ENCODE measurements around the gene MMEL1. TPM values are rescaled to one million over a fixed set of nuclear protein-coding genes. Genes with fewer than 3 reads are reported as not detected.

Gene MMEL1
- total and polyA plus RNA-seq, 2 experiments from 2014 or later, result 0.57 to 0.90 TPM

DNA sequence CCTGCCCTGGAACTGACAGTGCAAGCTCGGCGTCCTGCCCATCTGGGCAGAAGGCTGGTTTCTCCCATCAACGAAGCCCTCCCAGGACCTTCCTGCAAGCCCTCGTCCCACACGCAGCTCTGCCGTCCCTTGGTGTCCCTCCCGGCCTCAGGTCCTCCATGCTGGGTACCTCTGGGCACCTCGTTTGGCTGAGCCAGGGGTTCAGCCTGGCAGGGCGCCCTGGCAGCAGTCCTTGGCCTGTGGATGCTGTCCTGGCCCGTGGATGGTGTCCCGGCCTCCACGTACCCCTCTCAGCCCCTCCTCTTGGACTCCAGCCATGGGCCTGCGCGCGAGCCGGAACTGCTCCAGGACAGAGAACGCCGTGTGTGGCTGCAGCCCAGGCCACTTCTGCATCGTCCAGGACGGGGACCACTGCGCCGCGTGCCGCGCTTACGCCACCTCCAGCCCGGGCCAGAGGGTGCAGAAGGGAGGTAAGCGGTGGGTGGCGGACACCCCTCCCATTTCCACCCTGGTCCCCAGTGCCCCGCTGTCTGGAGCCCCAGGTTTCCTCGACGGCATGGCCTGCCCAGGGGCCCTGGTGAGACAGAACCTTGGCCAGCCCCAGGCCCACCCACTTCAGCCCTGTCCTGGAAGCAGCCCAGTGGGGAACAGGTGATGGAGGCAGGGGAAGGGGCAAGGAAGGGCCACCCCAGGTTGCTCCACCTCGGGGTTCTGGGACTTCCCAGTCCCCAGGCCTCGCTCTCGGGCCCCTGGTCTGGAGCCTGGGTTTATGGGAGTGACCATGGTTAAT is 73.1 kb downstream of the MMEL1 start:
- no peaks in the 10 kb centered on the region for H3K9me2 ChIP-seq (ENCODE audit: insufficient read depth)
- no peak overlapping the region for H3K4me2 ChIP-seq
- Mint-ChIP-seq H3K27ac (no peak overlapping the region), H3K9me3 (no peaks in the 10 kb centered on the region), H3K4me1 (peaks cover 7% of the 10 kb centered on the region), H3K36me3 (ENCODE audit: low read depth) (no peaks in the 10 kb centered on the region; the same call in 2 of the 3 replicates), H3K4me3 (no peak overlapping the region), H3K27me3 (ENCODE audit: insufficient read depth, low read depth, poor library complexity) (peaks cover 6% of the 10 kb centered on the region)
- H3K27me3 ChIP-seq (ENCODE audit: insufficient read depth), result no peaks in the 10 kb centered on the region
- no peak for TF ChIP-seq CREB1 (CRISPR knock-in tag; IDR thresholded peaks at IDR 0.05; ENCODE audit: low read depth)
- TF ChIP-seq REST (IDR thresholded peaks at IDR 0.05; ENCODE audit: unreplicated experiment), result no peak
- TF ChIP-seq STAT1 (IDR thresholded peaks at IDR 0.05; ENCODE audit: unreplicated experiment), result no peak
- no peak for ATAC-seq
- no peak overlapping the region for H2AFZ ChIP-seq
- no peak overlapping the region for H3K4me3 ChIP-seq
- no peak overlapping the region for H3K27ac ChIP-seq (ENCODE audit: low read depth)
- no peak for DNase-seq (ENCODE audit: low spot score)
- no peaks in the 10 kb centered on the region for H4K20me1 ChIP-seq (replicated peaks; ENCODE audit: insufficient read depth)
- no peaks in the 10 kb centered on the region for H3F3A ChIP-seq (replicated peaks; ENCODE audit: low read depth)
- H3K4me1 ChIP-seq (ENCODE audit: insufficient read depth), result no peaks in the 10 kb centered on the region
- no peaks in the 10 kb centered on the region for H3K36me3 ChIP-seq (ENCODE audit: insufficient read depth)
- H3K79me2 ChIP-seq (replicated peaks; ENCODE audit: insufficient read depth), result no peaks in the 10 kb centered on the region

DNA sequence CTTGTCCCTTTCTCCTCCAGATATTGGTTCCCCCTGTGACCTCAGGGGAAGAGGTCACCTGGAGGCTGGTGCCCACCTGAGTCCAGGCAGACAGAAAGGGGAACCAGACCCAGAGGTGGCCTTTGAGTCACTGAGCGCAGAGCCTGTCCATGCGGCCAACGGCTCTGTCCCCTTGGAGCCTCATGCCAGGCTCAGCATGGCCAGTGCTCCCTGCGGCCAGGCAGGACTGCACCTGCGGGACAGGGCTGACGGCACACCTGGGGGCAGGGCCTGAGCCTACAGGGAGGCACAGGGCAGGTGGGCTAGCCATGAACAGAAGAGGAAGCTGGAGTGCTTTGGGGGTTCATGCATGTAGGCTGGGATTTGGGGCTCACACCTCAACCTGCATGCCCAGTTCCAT is 74.0 kb downstream of the MMEL1 start:
- ATAC-seq (no peak), DNase-seq (ENCODE audit: low spot score) (no peak)
- no peak overlapping the region for H3K4me3 ChIP-seq
- Mint-ChIP-seq H3K27ac (no peak overlapping the region), H3K4me3 (no peak overlapping the region), H3K4me1 (peaks cover 7% of the 10 kb centered on the region; the same call in 2 of the 3 replicates), H3K27me3 (ENCODE audit: insufficient read depth, low read depth, poor library complexity) (peaks cover 5% of the 10 kb centered on the region), H3K36me3 (ENCODE audit: low read depth) (no peaks in the 10 kb centered on the region; the same call in 2 of the 3 replicates), H3K9me3 (no peaks in the 10 kb centered on the region)
- no peaks in the 10 kb centered on the region for H3F3A ChIP-seq (replicated peaks; ENCODE audit: low read depth)
- H2AFZ ChIP-seq, result no peak overlapping the region
- no peaks in the 10 kb centered on the region for H3K79me2 ChIP-seq (replicated peaks; ENCODE audit: insufficient read depth)
- H3K9me2 ChIP-seq (ENCODE audit: insufficient read depth), result no peaks in the 10 kb centered on the region
- H4K20me1 ChIP-seq (replicated peaks; ENCODE audit: insufficient read depth), result no peaks in the 10 kb centered on the region
- H3K36me3 ChIP-seq (ENCODE audit: insufficient read depth), result no peaks in the 10 kb centered on the region
- H3K27ac ChIP-seq (ENCODE audit: low read depth), result no peak overlapping the region
- H3K4me1 ChIP-seq (ENCODE audit: insufficient read depth), result no peaks in the 10 kb centered on the region
- no peaks in the 10 kb centered on the region for H3K27me3 ChIP-seq (ENCODE audit: insufficient read depth)
- H3K4me2 ChIP-seq, result no peak overlapping the region
- TF ChIP-seq EZH2 (IDR thresholded peaks at IDR 0.05; ENCODE audit: low read depth, unreplicated experiment) (no peak), REST (IDR thresholded peaks at IDR 0.05; ENCODE audit: unreplicated experiment) (no peak), JUNB (IDR thresholded peaks at IDR 0.05; ENCODE audit: unreplicated experiment) (no peak), POLR2AphosphoS5 (IDR thresholded peaks at IDR 0.05; ENCODE audit: low read depth) (no peak), CREB1 (CRISPR knock-in tag; IDR thresholded peaks at IDR 0.05; ENCODE audit: low read depth) (no peak)
- TF ChIP-seq, protein P1, sequence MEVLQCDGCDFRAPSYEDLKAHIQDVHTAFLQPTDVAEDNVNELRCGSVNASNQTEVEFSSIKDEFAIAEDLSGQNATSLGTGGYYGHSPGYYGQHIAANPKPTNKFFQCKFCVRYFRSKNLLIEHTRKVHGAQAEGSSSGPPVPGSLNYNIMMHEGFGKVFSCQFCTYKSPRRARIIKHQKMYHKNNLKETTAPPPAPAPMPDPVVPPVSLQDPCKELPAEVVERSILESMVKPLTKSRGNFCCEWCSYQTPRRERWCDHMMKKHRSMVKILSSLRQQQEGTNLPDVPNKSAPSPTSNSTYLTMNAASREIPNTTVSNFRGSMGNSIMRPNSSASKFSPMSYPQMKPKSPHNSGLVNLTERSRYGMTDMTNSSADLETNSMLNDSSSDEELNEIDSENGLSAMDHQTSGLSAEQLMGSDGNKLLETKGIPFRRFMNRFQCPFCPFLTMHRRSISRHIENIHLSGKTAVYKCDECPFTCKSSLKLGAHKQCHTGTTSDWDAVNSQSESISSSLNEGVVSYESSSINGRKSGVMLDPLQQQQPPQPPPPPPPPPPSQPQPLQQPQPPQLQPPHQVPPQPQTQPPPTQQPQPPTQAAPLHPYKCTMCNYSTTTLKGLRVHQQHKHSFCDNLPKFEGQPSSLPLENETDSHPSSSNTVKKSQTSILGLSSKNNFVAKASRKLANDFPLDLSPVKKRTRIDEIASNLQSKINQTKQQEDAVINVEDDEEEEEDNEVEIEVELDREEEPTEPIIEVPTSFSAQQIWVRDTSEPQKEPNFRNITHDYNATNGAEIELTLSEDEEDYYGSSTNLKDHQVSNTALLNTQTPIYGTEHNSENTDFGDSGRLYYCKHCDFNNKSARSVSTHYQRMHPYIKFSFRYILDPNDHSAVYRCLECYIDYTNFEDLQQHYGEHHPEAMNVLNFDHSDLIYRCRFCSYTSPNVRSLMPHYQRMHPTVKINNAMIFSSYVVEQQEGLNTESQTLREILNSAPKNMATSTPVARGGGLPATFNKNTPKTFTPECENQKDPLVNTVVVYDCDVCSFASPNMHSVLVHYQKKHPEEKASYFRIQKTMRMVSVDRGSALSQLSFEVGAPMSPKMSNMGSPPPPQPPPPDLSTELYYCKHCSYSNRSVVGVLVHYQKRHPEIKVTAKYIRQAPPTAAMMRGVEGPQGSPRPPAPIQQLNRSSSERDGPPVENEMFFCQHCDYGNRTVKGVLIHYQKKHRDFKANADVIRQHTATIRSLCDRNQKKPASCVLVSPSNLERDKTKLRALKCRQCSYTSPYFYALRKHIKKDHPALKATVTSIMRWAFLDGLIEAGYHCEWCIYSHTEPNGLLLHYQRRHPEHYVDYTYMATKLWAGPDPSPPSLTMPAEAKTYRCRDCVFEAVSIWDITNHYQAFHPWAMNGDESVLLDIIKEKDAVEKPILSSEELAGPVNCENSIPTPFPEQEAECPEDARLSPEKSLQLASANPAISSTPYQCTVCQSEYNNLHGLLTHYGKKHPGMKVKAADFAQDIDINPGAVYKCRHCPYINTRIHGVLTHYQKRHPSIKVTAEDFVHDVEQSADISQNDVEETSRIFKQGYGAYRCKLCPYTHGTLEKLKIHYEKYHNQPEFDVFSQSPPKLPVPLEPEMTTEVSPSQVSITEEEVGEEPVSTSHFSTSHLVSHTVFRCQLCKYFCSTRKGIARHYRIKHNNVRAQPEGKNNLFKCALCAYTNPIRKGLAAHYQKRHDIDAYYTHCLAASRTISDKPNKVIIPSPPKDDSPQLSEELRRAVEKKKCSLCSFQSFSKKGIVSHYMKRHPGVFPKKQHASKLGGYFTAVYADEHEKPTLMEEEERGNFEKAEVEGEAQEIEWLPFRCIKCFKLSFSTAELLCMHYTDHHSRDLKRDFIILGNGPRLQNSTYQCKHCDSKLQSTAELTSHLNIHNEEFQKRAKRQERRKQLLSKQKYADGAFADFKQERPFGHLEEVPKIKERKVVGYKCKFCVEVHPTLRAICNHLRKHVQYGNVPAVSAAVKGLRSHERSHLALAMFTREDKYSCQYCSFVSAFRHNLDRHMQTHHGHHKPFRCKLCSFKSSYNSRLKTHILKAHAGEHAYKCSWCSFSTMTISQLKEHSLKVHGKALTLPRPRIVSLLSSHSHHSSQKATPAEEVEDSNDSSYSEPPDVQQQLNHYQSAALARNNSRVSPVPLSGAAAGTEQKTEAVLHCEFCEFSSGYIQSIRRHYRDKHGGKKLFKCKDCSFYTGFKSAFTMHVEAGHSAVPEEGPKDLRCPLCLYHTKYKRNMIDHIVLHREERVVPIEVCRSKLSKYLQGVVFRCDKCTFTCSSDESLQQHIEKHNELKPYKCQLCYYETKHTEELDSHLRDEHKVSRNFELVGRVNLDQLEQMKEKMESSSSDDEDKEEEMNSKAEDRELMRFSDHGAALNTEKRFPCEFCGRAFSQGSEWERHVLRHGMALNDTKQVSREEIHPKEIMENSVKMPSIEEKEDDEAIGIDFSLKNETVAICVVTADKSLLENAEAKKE (CRISPR knock-in tag; IDR thresholded peaks at IDR 0.05), result no peak

Measured in GM23338 (cell line).